GM19455 (cell line): ENCODE results near the gene ODAD4.

Source experiments
- ATAC-seq: cut with Tn5 transposase; IDR thresholded peaks from one replicate; pipeline ENCODE4 v1.9.1; 2021; ENCODE audit not compliant: unreplicated experiment

ODAD4 gene

GRCh38 chr17:41941168-41941567 lies 10.8 kb downstream of the ODAD4 start:
- ATAC-seq = no peak

- ATAC-seq = no peak
Observed at GRCh38 chr17:41942626-41943373, 12.4 kb downstream of the ODAD4 start.

DNA sequence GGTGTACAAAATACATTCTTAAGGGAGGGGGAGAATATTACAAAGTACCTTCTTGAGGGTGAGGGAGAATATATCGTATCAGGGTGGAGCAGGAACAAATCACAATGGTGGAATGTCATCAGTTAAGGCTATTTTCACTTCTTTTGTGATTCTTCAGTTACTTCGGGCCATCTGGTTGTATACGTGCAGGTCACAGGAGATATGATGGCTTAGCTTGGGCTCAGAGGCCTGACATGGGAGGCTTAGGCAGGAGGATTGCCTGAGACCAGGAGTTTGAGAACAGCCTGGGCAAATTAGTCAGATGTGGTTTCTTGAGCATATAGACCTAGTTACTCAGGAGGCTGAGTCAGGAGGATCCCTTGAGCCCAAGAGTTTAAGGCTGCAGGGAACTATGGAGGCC lies 13.1 kb downstream of the ODAD4 start:
- ATAC-seq = no peak

DNA sequence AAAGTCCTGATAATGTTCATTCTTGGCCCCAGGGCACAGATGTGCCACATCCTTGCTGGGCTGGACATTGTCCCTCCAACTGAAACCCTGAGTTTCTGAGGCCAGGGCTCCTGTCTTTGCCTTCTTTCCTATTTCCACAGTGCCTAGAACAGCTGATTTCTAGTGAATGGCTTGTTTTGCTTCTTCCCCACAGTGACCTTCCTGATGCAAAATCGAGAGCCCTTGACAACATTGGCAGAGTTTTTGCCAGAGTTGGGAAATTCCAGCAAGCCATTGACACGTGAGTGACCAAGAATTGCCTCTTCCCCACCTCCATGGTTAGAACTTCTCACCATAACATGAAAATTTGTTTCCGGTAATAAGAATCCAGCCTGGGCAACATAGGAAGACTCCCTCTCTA lies 14.5 kb downstream of the ODAD4 start:
- ATAC-seq = no peak

GRCh38 chr17:41948762-41949460 lies 18.5 kb downstream of the ODAD4 start:
- ATAC-seq = no peak

GRCh38 chr17:41956522-41956921 lies 26.1 kb downstream of the ODAD4 start:
- ATAC-seq = no peak

GRCh38 chr17:41957031-41957868 lies 26.8 kb downstream of the ODAD4 start:
- ATAC-seq = no peak

- ATAC-seq = no peak
Observed at GRCh38 chr17:41957869-41958439, 27.5 kb downstream of the ODAD4 start.

DNA sequence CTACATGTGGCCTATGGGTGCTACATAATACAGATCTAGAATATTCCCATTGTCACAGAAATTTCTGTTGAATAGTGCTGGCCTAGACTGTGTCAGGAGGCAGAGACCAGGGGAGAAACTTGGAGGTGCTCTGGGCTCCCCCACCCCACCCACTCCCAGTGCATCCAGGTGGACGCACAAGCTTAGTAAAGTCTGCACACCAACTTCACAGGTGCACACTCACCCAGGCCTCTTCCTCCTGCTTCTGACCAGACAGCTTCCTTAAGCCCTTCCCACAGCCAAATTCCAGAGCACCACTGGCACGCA lies 28.6 kb downstream of the ODAD4 start:
- no peak for ATAC-seq

- ATAC-seq = no peak
Observed at GRCh38 chr17:41959336-41960095, 29.1 kb downstream of the ODAD4 start.

- no peak for ATAC-seq
Observed at GRCh38 chr17:41962111-41962510, 31.7 kb downstream of the ODAD4 start.

DNA sequence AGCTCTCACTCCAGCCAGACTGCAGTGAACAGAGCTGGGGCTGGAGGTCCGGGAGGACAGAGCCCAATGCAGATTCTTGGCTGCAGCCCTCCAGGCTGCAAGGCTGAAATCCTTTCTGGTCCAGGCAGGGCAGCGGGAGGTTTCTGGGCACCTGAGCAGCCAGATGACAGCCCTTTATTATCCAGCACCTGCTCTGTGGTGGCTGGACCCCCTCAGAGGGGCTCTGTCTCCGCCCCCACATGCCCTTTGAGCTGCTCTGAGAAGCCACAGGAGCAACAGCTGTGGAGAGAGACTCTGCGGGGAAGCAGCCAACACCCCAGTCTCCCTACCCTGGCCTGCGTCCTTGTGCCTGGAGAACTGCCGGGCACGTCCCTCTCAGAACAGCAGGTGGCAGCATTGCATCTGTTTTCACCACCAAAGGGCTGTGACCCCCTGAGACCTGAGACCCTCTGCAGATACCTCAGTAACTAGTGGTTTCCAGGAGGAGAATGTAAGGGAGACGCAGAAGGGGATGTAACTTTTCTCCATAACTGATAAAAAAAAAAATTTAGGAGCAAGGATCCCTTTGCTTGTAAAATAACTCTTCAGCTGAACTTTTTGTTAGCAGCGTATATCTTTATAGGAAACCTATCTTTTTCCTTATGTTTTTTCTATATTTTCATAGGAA lies 32.5 kb downstream of the ODAD4 start:
- ATAC-seq = no peak

GRCh38 chr17:41965694-41966462 lies 35.5 kb downstream of the ODAD4 start:
- no peak for ATAC-seq

DNA sequence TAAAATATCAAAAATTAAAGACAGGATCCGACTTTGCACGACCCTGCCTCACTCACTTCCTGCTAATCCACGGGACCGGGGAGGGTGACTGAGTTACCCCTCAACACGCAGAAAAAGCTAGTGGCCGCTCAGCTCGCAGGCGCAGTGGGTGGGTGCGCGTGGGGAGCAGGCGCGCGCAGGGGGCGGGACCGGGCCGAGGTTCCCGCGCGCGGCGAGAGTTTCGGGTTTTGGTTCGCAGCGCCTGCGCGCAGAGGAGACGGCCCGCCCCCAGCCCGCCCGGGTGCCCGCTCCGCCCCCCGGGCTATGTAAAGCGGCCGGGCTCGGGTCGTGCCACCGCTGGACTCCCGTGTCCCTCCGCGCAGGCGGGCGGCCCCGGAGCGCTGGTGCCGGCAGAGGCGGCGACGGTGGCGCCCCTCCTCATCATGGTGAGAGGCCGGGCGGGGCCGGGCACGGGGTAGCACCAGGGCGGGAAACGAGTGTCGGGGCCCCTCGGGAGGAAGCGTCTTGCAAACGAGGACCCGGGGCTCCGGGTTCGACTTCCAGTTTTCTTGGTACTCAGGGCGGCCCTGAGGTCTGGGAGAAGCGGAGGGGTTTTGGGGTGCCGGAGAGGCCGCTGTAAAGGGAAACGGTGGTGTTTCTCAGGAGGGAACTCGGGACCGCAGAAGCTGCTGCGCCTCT lies 36.2 kb downstream of the ODAD4 start, which contains the start of gene CNP:
TSS of gene CNP (plus strand) at position 333 of the 678 bp plus-strand sequence. CDS start at position 423, 90 bp downstream.
- ATAC-seq = peak; percentile 65

DNA sequence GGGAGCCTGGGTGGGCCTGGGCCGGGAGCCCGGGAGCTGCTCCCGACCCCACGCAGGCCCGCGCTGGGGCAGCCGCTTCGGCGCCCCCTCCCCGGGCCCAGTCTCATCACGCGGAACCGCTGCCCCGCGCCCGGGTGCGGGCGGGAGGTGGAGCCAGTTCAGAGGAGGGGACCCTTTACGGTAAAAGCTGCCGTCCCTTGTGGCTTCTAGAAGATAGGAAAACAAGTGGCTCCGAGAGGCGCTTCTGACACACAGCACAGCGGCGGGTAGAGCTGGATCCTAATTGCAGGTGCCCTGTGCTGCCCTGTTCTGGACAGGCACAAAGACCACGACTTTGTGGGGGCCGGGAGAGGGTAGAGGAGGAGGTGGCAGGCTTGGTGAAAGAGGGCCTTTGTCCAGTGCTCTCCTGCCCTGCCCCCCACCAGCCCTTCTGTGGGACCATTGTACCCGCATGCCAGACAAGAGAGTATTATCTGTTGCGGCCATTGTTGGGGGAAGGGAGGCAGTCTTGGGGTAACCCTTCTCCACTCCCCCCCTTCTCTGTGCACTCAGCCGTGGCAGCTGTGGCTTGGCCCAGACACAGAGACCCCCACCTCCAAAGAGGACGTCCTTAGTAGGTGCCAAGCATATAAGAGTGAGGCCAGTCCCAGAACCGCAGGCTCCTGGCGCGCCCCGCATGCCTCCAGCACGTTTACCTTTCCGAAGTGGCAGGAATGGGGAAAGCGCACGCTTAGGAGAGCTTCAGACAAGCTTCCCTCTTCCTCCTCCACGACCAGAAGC lies 36.9 kb downstream of the ODAD4 start:
- peak; percentile 29 for ATAC-seq

GRCh38 chr17:41967921-41968578 lies 37.6 kb downstream of the ODAD4 start:
- ATAC-seq = no peak

DNA sequence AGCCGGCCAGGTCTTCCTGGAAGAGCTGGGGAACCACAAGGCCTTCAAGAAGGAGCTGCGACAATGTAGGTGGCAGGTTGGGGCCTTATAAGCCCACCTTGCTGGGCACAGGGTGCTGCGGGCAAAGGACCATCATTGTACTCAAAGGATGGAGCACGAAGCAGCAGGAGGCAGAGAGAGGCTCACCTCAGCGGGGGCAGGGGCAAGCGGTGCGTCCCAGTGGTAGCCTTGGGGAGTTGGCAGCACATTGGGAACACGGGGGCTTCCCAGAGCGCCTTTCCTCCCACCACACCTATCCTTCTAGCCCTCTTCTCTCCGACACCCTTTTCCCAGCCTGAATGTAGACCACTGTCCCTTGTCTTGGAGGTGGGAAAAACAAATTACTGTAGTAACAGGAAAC lies 38.3 kb downstream of the ODAD4 start:
- ATAC-seq = no peak
